Measurements from ENCODE around the gene KRTAP5-4. TPM values are rescaled to one million over a fixed set of nuclear protein-coding genes. Genes with fewer than 3 reads are reported as not detected.
"Not testable (repeated sequence)": the region's sequence is repeated elsewhere in the genome, so short reads cannot be mapped to it uniquely, and the experiment has no call there.

The KRTAP5-4 gene
- total RNA-seq, 1 experiment from 2014 or later: not detected

GRCh38 chr11:1618231-1618630 is 3.7 kb downstream of the KRTAP5-4 start:
- DNase-seq: no peak
- TF ChIP-seq CTCF (conservative IDR thresholded peaks at IDR 0.05): no peak
- TF ChIP-seq EZH2 (IDR thresholded peaks at IDR 0.05; ENCODE audit: low read depth): no peak
- Histone ChIP-seq H3K4me2 (no peak overlapping the region), H4K20me1 (ENCODE audit: insufficient read depth) (no peaks in the 10 kb centered on the region), H3K9me3 (ENCODE audit: insufficient read depth, low read depth) (no peaks in the 10 kb centered on the region), H3K79me2 (ENCODE audit: low read depth) (no peaks in the 10 kb centered on the region), H3K27me3 (ENCODE audit: insufficient read depth, low read depth) (peaks cover 60% of the 10 kb centered on the region), H3F3A (ENCODE audit: insufficient read depth, low read depth) (no peaks in the 10 kb centered on the region), H3K27ac (no peak overlapping the region), H3K36me3 (ENCODE audit: low read depth) (no peaks in the 10 kb centered on the region), H3K4me3 (no peak overlapping the region), H3K9me2 (ENCODE audit: insufficient read depth) (no peaks in the 10 kb centered on the region), H2AFZ (no peak overlapping the region), H3K4me1 (replicated peaks; ENCODE audit: insufficient read depth) (no peaks in the 10 kb centered on the region)
- ChIA-PET CTCF (no interaction called here), POLR2A (ENCODE audit: unreplicated experiment) (no interaction called here)
- no TSS peak for BruUV-seq (replicated peaks)
- intact Hi-C loops (cut with micrococcal nuclease; ENCODE audit: unreplicated experiment): no loop called here

GRCh38 chr11:1608363-1608762 is 13.6 kb downstream of the KRTAP5-4 start, which contains the start of gene KRTAP5-3:
KRTAP5-3 (minus strand) TSS chr11:1608463; CDS start chr11:1608385, 78 bp downstream.
- H3K9me3 ChIP-seq (ENCODE audit: insufficient read depth, low read depth): no peaks in the 10 kb centered on the region
- peaks cover 27% of the 10 kb centered on the region for H3K27me3 ChIP-seq (ENCODE audit: insufficient read depth, low read depth)
- intact Hi-C loops (cut with micrococcal nuclease; ENCODE audit: unreplicated experiment): no loop called here
- POLR2A ChIA-PET (ENCODE audit: unreplicated experiment): no interaction called here
- CTCF ChIA-PET: no interaction called here
- no peaks in the 10 kb centered on the region for H3K79me2 ChIP-seq (ENCODE audit: low read depth)
- H3K9me2 ChIP-seq (ENCODE audit: insufficient read depth): no peaks in the 10 kb centered on the region
- no peaks in the 10 kb centered on the region for H4K20me1 ChIP-seq (ENCODE audit: insufficient read depth)
- DNase-seq: no peak
- no peaks in the 10 kb centered on the region for H3F3A ChIP-seq (ENCODE audit: insufficient read depth, low read depth)
- no peak within 1 kb of the TSS for H2AFZ ChIP-seq
- BruUV-seq (replicated peaks): no TSS peak
- no peak within 1 kb of the TSS for H3K4me3 ChIP-seq
- TF ChIP-seq EZH2 (IDR thresholded peaks at IDR 0.05; ENCODE audit: low read depth) (no peak), CTCF (conservative IDR thresholded peaks at IDR 0.05) (no peak)
- H3K4me2 ChIP-seq: no peak within 1 kb of the TSS
- H3K4me1 ChIP-seq (replicated peaks; ENCODE audit: insufficient read depth): no peaks in the 10 kb centered on the region
- no peak within 1 kb of the TSS for H3K27ac ChIP-seq
- no peaks in the 10 kb centered on the region for H3K36me3 ChIP-seq (ENCODE audit: low read depth)

- H3K79me2 ChIP-seq (ENCODE audit: low read depth); POLR2A ChIA-PET (ENCODE audit: unreplicated experiment); H3K27ac ChIP-seq; H3K4me3 ChIP-seq; H3K4me1 ChIP-seq (replicated peaks; ENCODE audit: insufficient read depth); BruUV-seq (replicated peaks); H3K36me3 ChIP-seq (ENCODE audit: low read depth); H3F3A ChIP-seq (ENCODE audit: insufficient read depth, low read depth); H3K9me3 ChIP-seq (ENCODE audit: insufficient read depth, low read depth); H3K4me2 ChIP-seq; H3K9me2 ChIP-seq (ENCODE audit: insufficient read depth); DNase-seq; intact Hi-C loops (cut with micrococcal nuclease; ENCODE audit: unreplicated experiment); H4K20me1 ChIP-seq (ENCODE audit: insufficient read depth); H2AFZ ChIP-seq; CTCF ChIA-PET: not testable (repeated sequence)
- H3K27me3 ChIP-seq (ENCODE audit: insufficient read depth, low read depth): peaks cover 28% of the 10 kb centered on the region
These were observed 14.0 kb downstream of the KRTAP5-4 start for GRCh38 chr11:1607901-1608300.

GRCh38 chr11:1607156-1607845 is 14.6 kb downstream of the KRTAP5-4 start:
- DNase-seq; H3K4me3 ChIP-seq; H3K79me2 ChIP-seq (ENCODE audit: low read depth); H3K36me3 ChIP-seq (ENCODE audit: low read depth); BruUV-seq (replicated peaks); H4K20me1 ChIP-seq (ENCODE audit: insufficient read depth); CTCF ChIA-PET; intact Hi-C loops (cut with micrococcal nuclease; ENCODE audit: unreplicated experiment); H3K27ac ChIP-seq; H3K9me3 ChIP-seq (ENCODE audit: insufficient read depth, low read depth); H3K4me2 ChIP-seq; H3K9me2 ChIP-seq (ENCODE audit: insufficient read depth); H2AFZ ChIP-seq; POLR2A ChIA-PET (ENCODE audit: unreplicated experiment); H3K4me1 ChIP-seq (replicated peaks; ENCODE audit: insufficient read depth); H3F3A ChIP-seq (ENCODE audit: insufficient read depth, low read depth): not testable (repeated sequence)
- peaks cover 31% of the 10 kb centered on the region for H3K27me3 ChIP-seq (ENCODE audit: insufficient read depth, low read depth)

- POLR2A ChIA-PET (ENCODE audit: unreplicated experiment); H3K4me1 ChIP-seq (replicated peaks; ENCODE audit: insufficient read depth); H3K36me3 ChIP-seq (ENCODE audit: low read depth); CTCF ChIA-PET; H3K4me2 ChIP-seq; H3K9me2 ChIP-seq (ENCODE audit: insufficient read depth); intact Hi-C loops (cut with micrococcal nuclease; ENCODE audit: unreplicated experiment); H2AFZ ChIP-seq; BruUV-seq (replicated peaks); H3F3A ChIP-seq (ENCODE audit: insufficient read depth, low read depth); H3K9me3 ChIP-seq (ENCODE audit: insufficient read depth, low read depth); DNase-seq; H3K4me3 ChIP-seq; H3K27ac ChIP-seq; H3K79me2 ChIP-seq (ENCODE audit: low read depth); H4K20me1 ChIP-seq (ENCODE audit: insufficient read depth): not testable (repeated sequence)
- peaks cover 36% of the 10 kb centered on the region for H3K27me3 ChIP-seq (ENCODE audit: insufficient read depth, low read depth)
These were observed 16.0 kb downstream of the KRTAP5-4 start for GRCh38 chr11:1605923-1606322.

Data from PC-9 (cell line).